Activated CD8-positive, alpha-beta memory T cell treated with anti-CD3 and anti-CD28 coated beads for 48 hours (primary cell): ENCODE results near the gene GAGE10.

ENCODE experiments used
- DNase-seq, 3 experiments: peaks; one replicate each; pipeline ENCODE4 v3.0.0-alpha.2; 2020; ENCODE audit warnings: low read depth in 2 of 3, low spot score in 2 of 3

GAGE10 gene

GRCh38 chrX:49303346-49303745, at the start of gene GAGE10:
TSS of gene GAGE10 (plus strand) at chrX:49303646. CDS start at chrX:49304860, 1,214 bp downstream.
- DNase-seq = no peak

DNA sequence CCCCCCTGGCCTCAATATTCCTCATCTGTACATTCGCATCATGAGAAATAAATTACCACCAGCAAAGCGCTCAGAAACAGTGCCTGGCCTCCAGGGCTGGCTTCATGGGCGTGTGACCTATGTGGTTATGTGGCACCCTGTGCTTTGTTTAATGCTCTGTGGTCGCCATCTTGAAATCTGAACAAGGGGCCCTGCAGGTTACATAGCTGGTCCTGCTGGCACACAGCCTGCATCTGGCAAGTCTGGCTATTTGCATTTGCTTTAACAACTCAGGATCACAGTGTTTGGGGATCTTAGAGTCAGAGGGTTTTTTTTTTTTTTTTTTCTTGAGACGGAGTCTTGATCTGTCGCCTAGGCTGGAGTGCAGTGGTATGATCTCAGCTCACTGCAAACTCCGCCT, 48.8 kb upstream of the GAGE10 start:
- DNase-seq = no peak

GRCh38 chrX:49256268-49256995, 47.0 kb upstream of the GAGE10 start:
- no peak for DNase-seq

GRCh38 chrX:49257074-49257790, 46.2 kb upstream of the GAGE10 start:
- no peak for DNase-seq

- no peak for DNase-seq
Observed at GRCh38 chrX:49257846-49258748, 45.3 kb upstream of the GAGE10 start.

- no peak for DNase-seq
Observed at GRCh38 chrX:49258749-49259124, 44.7 kb upstream of the GAGE10 start.

- DNase-seq = no peak
Observed at GRCh38 chrX:49260221-49260985, 43.0 kb upstream of the GAGE10 start.

- no peak for DNase-seq
Observed at GRCh38 chrX:49262603-49263002, 40.8 kb upstream of the GAGE10 start.

- no peak for DNase-seq
Observed at GRCh38 chrX:49263631-49264030, 39.8 kb upstream of the GAGE10 start.

GRCh38 chrX:49264460-49264859, 39.0 kb upstream of the GAGE10 start, which contains the start of gene FOXP3:
TSS of gene FOXP3 (minus strand) at chrX:49264710. CDS start at chrX:49258505, 6,205 bp downstream.
- no peak for DNase-seq

DNA sequence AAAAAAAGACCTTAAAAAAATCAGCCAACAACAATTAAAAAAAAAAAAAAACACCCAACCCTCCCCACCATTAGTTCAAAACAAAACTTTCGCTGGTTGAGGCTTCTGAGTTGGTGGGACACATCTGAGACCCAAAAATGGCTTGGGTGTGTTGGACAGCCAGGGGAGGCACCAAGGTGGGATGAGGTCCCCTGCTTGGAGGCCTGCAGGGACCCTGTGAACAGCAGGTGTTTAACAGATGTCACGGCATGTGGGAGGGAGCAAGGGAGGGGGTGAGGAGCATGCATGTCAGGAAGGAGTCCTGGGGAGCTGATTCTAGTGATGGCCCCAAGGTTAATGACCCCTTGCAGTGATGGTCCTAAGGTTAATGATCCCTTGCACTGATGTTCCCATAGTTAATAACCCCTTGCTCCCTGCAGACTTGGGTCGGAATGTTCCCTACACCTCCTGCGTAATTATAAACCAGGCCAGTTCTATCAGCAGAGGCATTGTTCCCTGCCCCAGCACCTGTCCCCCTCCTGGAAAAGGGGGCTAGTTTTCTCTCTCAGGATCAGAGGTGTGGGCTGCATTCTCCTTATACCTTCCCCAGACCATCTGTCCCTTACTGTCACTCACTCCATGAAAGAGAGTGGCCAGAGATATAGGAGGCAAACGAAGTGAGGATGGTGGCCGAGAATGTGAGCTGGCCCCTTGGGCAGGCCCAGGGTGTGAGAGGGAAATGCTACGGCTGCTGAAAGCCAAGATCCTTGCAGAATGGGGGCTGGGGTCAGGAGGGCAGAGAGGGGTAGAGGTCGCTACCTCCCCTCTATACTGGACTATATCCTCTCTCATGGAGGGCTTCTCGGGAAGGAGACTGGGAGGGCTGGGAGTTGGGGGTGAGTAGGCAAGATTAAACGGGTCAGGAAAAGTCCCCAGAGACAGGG, 36.7 kb upstream of the GAGE10 start:
- DNase-seq = no peak

GRCh38 chrX:49268702-49269009, 34.8 kb upstream of the GAGE10 start:
- DNase-seq = no peak

DNA sequence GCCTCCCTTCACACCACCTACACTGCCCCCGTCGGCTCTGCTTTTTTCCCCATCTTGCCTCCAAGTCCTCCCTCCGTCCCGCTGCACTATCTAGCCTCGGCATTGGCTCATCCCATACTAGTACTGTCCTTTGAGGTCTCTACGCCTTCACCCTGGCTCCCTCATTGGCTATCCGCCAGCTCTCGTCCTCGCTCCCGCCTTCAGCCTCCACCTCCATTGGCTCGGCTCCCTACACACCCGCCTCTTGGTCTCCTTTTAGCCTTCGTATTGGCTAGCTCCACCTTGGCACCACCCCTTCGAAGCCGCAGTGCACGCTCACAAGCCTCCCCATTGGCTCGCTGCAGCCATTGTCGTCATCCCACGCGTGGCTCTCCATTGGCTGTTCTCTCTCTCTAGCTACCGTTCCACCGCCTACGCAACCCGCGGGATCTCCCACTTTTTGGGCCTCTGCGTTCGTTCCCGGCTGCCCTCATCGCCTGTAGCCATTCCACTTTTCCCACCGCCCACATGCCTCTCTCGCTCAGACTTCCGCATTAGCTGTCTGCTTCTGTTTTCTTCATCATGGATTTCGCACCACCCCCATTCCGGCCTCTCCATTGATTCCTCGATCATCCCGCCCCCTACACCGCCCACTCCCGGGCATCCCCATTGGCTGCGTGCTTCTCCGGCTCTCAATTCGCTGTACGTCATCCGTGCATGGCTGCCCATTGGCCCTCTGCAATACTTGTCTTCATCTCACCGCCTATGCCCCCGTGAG, 34.3 kb upstream of the GAGE10 start:
- peak; percentile 68 to 82 (median 76) for DNase-seq

- DNase-seq = no peak
Observed at GRCh38 chrX:49269767-49270248, 33.6 kb upstream of the GAGE10 start, which contains the start of gene PPP1R3F. TSS of gene PPP1R3F (plus strand) at chrX:49269793. CDS start at chrX:49269870, 77 bp downstream.

DNA sequence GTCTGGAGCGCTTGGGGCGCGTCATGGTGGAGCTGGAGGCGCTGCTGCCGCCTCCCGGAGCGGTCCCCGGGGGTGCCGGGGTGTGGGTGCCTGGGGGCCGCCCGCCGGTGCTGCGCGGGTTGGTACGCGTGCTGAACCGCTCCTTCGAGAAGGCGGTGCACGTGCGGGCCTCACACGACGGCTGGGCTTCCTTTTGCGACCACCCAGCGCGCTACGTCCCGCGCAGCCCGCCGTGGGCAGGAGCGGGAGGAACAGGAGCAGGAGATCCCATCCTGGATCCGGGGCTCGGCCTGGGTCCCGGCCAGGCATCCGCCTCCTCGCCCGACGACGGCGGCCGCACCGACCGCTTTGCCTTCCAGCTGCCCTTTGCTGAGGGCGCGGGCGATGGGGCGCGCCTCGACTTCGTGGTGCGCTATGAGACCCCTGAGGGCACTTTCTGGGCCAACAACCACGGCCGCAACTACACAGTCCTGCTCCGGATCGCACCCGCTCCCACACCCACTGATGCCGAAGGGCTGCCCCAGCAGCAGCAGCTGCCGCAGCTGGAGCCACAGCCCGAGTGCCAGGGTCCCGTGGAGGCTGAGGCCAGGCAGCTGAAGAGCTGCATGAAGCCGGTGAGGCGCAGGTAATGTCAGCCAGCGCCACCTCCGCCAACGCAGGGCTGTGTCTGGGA, 33.1 kb upstream of the GAGE10 start:
- DNase-seq = no peak

- no peak for DNase-seq
Observed at GRCh38 chrX:49271341-49271740, 32.1 kb upstream of the GAGE10 start.

- no peak for DNase-seq
Observed at GRCh38 chrX:49272421-49272820, 31.0 kb upstream of the GAGE10 start.

- no peak for DNase-seq
Observed at GRCh38 chrX:49273181-49273727, 30.2 kb upstream of the GAGE10 start.
